Amniotic epithelial cell (primary cell): ENCODE measurements around the gene CFAP57.

Source experiments
- DNase-seq: peaks from one replicate; pipeline ENCODE4 v3.0.0-alpha.2; 2010; ENCODE audit warnings: low read depth

Gene CFAP57

DNA sequence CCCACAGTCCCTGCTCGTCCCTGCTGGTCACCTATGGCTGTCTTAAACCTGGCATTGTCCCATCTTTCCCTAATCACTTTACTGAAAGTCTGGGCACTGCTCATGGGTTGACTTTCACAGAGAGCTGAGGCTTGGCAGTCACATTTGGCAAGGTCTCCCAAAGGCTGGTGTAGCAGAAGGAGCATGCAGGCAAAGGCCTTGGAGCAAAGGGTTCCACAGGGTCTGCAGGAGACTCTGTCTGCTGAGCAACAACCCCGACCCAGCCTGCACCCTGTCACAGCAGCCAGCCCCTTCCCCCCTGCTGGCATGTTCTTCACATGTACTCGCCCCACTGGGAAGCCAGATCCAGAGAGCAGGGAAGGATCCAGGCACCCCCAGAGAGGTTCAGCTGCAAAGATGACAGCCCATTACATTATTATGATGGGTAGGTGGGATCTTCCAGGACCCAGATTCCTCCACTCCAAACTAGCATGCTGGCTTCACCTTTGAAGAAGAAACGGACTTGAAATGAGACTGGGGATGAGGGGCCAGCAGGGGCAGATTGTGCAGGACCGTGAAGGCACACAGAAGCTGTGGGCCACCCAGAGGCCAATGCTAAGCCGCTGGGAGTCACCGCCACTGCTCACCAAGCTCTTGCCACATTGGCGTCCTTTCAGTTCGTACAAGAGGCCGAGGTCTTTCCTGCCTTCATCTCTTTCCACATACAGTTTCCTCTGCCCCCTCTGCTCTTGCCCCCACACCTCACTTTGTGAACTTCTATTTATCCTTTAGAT, 83.5 kb downstream of the CFAP57 start:
- DNase-seq, result no peak

DNA sequence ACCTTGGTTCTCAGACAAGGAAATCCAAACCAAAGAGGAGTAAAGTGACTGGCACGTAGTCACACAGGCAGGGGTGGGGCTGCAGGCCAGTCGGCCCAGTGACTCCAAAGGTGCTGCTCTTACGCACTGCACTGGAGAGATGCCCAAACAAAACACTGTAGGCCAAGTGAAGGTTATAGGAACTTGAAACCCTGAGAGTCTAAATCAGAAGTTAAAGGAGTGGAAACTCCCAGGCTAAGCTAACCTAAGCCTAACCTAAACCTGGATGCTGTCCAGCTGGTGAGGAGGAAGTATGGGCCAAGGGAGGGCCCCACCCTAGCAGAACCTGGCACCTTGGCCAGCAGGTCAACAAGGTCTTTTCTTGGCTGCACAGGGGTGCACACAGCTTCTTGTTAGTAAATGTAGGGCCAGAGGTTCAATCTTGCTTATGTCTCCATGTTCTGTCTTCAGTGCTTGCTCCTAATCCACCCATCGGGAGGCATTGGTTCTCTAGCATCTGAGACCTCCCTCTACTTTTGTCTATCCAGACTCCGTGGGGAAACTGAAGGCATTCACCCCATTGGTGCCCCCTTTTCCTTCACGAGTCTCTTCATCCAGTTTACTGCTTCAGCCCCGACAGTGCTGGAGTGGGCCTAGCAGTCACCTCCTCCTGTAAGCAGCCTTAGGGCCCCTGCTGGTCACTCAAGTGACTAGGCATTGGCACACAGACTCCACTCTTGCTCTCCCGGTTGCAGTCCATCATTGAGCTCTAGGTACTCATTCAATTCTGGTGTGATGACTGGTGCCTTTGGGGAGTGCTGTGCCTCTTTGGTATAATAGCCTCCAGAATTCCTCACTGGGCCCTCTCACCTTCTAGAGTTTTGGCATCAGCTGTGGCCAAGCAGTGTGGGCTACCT, 84.8 kb downstream of the CFAP57 start:
- DNase-seq, result no peak

DNA sequence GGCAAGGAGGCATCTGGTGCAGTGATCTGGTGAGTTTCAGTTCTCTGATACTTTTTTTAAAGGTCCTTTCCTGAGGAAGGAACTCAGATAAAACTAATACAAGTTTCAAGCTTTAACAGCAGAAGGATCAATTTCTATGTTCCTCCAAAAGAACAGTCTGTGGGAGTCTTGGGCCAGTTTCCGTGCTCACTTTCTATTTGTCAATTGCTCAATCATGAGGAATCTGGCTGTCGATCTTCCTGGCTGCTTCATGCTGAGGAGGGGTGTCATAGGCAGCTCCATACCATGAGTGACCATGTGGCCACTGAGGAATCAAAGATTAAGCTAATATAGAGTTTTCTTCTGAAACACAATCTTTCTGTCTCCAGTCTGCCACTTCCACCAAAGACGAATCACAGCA, 86.2 kb downstream of the CFAP57 start:
- DNase-seq, result no peak

DNA sequence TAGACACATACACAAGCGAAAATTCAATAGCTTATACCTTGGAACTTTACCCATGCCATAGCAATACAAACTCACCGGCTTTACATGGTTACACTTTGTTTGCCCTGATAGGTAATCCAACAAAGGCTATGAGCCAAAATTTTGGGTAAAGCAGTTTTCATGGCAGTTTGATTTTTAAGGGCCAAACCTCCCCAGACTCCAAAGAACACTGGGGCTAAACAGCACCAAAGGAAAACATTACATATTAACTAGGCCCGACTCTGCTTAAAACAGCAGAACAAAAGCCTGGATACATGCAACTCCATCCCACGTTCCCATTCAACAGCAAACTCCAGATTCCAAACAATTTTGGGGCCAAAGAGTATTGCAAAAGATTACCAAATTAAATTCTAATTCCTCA, 93.3 kb downstream of the CFAP57 start:
- DNase-seq, result no peak

DNA sequence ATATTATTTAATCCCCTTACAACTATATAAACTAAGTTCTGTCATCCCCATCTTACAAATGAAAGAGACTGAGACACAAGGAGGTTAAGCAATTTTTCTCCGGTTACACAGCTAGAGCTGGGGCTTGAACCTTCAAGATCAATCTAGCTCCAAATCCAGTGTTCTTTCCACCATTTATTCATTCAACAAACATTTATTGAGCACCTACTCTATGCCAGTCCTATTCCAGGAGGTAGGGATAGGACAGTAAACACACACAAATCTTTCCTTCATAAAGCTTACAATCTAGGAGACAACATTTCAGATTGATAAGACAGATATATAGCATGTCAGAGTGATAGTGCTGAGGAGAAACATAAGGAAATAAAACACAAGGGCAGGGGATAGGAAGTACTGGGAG, 94.8 kb downstream of the CFAP57 start:
- DNase-seq, result no peak

DNA sequence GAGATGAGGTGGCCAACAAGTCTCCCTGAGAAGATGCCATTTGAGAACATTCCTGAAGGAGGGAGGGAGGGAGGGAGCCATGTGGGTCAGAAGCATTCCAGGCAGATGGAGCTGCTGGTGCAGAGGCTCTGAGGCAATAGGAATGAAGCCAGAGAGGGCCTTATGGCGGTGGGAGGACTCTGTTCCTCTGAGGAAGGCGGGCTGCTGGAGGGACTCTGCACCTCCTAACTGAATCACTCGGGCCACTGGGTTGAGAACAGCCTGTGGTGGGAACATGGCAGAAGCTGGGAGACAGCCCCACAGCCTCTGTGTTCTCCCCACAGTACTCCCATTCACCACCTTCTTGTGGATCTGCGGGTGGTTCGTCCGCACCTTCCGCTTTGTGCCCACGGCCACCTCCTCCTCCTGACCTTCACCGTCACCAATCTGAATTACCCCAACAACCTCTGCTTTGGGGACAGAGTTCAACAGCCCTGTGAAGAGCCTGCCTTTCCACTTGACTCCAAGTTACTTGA, 95.2 kb downstream of the CFAP57 start:
- peak; percentile 79 for DNase-seq

DNA sequence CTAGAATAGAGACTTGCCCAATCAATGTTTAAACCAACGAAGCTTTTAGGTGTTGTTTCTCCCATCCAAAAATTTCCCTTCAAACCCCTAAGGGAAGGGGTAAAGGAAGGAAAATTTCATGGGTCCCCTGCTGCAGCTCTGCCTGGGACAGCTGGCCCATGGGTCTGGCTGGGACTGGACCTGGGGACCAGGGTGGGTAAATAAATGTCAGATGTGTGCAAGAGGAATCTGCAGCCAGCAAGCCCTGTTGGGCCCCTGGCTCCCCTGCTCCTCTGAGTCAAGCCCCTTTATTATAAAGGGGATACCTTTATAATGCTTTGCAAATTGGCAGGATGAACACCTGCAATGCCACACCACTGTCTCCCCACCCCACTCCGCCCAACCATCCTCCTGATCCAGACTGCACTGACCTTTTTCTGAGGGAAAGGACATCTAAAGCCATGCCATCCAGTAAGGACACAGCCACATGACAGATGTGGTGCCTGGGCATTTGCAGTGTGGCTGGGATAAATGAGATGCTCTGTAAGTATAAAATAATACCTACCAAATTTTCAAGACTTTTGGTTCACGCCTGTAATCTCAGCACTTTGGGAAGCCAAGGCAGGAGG, 95.8 kb downstream of the CFAP57 start:
- no peak for DNase-seq

DNA sequence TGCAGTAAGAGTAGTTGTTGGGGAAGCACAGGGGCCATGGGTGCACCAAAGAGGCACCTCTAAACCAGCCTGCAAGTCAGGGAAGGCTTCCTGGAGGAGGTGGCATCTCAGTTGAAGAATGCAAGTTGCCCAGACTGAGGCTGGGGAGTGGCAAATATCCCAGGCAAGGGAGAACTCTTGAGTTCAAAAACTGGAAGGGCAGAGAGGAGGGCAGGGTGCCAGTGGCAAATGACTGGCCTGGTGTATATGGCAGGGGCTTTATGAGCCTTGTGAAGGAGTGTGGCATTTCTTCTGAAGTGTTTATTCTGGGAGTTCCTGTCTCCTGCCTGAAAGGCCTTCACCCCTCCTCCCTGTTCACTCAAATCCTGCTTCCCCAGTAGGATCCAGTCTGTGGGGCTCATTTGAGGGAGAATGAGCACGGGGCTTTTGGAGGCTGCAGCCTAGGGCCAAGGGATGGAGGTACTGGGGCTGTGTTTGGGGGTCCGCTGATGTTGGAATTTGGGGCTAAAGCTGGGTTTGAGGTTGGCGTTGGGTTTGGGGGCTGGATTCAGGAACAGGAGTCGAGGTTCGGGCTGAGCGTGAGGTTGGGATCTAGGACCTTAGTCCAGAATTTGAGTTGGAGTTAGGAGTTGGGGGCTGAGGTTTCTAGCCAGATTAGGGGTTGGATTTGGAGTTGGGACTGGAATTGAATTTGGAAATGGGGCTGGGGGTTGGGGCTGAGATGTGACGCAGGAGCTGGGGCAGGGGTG, 97.7 kb downstream of the CFAP57 start, which contains the start of gene TMEM125:
TMEM125 (plus strand) TSS at position 357 of the 749 bp plus-strand sequence. CDS start 2,740 bp downstream, outside the sequence.
- no peak for DNase-seq

DNA sequence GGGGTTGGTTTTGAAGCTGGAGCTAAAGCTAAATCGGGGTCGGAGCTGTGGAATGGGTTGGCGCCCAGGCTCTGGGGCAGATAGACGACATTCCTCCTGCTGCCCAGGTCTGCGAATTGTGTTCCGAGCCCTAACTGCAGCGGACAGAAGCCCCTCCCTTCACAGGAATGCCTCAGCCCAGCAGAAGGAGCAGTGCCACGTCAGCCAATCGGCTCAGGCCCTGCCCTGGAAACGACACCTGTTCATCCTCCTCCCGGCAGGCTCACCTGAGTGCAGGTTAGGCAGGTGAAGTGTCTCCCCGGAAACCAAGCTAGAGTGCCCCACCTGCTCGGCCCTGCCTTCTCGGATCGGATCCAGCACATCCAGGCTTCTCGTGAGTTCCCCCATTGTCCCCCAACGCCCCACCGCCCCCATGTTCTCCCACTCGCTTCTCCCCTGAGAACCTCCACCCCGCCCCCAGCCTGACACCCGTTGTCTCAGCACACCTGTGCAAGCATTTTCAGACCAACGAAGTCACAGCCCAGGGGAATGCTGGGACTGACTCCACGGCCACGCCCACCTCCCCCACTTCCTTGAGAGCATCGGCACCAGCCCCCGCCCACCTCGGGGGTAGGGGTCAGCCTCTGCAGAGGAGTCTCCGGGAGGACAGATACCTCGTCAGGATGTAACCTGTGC, 98.4 kb downstream of the CFAP57 start:
- DNase-seq, result no peak

DNA sequence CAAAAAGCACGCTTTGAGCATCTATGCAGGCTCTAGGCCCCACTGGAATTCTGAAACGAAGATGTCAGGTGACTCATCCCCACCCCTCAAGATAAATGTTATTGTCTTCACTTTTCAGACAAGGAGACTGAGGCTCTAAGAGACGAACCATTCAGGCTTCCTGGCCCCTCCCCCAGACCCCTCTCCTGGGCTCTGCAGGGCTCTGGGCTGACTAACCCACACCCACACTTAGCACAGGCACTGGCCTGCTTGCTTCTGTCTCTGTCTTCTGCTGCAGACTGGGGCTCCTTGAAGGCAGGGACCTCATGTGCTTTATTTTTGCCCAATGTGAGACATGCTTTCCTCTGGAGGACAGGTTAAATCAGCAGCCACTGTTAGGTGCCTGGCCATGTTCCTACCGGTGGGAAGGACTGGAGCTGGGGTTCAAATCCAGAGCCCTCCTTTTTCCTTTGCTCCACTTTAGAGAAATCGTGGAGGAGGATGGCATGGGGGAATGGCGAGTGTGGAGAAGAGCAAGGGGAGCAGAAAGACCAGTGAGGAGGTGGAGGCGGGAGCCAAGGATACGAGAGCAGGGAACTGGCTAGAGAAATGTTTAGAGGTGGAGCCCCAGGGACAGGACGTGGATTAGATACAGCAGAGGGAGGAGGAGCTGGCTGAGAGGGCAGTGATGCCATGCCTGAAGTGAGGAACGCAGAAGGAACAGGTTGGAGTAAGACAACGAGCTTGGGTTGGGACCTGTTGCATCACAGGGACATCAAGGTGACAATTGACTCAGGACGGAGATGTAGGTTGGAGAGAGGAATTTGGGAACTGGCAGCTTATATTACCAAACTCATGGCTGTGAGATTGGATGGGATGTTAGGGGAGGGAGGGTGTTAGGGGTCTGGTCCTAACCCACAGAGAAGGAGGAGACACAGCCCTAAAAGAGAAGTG, 99.3 kb downstream of the CFAP57 start:
- peak; percentile 5 for DNase-seq

DNA sequence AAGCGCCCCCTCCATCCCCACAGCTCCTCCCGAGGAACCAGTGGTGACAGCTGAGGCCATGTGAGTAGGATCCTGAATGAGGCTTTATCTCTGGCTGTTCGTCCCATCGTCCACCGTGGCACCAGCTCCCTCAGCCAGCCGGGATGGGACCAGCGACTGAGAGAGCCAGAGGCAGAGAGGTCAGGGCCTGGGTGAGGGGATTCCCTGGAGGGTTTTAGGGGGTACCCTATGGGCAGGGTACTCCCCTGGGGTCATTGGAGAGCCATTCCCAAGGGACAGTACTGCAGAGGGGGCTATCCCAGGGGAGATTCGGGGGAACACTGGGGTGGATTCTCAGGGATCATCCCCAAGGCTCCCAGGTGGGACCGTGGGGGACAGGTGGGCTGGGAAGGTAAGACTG, 100.0 kb downstream of the CFAP57 start:
- no peak for DNase-seq

DNA sequence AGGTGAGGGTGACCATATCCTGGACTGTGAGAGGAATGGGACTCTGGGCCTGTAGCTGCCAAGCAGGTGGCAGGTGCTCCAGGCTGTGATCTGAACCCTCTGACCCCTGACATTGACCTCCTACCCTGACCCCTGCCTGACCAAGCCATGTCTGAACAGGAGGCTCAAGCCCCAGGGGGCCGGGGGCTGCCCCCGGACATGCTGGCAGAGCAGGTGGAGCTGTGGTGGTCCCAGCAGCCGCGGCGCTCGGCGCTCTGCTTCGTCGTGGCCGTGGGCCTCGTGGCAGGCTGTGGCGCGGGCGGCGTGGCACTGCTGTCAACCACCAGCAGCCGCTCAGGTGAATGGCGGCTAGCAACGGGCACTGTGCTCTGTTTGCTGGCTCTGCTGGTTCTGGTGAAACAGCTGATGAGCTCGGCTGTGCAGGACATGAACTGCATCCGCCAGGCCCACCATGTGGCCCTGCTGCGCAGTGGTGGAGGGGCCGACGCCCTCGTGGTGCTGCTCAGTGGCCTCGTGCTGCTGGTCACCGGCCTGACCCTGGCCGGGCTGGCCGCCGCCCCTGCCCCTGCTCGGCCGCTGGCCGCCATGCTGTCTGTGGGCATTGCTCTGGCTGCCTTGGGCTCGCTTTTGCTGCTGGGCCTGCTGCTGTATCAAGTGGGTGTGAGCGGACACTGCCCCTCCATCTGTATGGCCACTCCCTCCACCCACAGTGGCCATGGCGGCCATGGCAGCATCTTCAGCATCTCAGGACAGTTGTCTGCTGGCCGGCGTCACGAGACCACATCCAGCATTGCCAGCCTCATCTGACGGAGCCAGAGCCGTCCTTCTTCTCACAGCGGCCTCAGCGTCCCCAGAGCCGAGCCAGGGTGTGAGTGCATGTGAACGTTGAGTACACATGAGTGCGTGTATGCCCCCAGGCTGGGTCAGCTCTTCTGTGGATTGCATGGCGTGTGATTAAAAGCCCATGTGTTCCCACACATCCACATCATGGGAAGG, 100.7 kb downstream of the CFAP57 start:
- no peak for DNase-seq

DNA sequence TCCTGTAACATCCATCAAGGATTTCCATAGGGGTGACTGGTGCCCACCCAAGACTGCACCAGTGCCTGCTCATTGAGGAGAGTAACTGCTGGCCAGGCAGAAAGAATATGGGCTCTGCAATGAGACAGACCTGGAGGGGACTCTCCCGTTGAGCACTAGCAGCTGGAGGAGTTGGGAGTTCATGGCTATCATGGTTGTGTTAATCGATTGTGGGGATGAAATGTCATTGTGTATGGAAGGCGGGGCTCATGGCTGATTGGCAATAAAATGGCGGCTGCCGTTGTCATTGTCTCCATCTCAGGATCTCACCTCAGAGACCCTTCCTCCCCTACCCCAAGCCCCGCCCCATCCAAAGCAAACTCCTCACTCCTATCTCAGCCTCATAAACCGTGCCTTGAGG, 101.6 kb downstream of the CFAP57 start:
- DNase-seq, result no peak

DNA sequence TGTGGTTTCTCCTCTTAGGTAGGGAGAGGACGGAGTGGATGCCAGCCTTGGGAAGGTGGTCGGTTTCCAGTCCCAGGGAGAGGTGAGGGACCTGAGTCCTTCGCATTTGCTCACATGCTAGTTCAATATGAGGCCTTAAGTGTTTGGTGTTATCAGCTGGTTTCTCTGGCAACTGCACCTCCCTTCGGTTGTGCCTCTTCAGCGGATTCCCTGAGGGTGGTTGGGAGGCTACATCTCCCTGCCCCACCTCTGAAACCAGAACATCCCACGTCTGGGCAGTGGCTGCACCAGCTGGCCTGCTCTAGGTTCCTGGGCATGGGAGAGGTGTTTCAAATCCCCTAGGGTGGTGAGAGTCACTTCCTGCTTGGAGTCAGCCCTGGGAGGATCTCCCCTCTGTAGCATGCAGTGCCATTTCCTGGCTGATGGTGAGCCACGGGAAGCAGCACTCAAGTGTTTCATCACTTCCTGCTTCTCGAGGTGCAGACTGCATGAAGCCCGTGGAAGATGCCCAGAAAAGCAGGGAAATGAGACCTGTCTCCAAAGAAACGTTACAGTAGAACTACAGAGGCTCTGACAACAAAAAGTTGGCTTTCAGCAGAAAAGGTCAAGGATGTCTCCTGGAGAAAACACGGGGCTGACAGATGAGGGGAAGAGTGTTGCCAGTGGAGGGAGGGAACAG, 102.1 kb downstream of the CFAP57 start:
- DNase-seq, result peak; percentile 41

DNA sequence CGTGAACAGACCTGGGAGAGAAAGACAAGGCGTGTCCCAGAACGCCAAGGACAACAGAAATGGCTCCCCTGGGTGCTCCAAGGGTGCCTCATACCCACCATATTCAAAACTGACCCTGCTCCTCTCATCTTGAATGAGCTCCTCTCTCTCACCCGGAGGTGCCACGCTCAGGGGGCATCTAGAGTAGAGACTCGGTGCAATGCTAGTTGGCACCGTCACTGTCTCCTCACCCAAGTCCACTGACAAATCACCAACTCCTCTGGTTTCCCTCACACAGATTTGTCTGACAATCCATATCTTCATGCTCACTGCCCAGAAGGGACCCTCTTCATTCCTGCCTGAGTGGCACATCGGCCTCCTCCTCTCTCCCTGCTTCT, 102.7 kb downstream of the CFAP57 start:
- DNase-seq, result no peak

DNA sequence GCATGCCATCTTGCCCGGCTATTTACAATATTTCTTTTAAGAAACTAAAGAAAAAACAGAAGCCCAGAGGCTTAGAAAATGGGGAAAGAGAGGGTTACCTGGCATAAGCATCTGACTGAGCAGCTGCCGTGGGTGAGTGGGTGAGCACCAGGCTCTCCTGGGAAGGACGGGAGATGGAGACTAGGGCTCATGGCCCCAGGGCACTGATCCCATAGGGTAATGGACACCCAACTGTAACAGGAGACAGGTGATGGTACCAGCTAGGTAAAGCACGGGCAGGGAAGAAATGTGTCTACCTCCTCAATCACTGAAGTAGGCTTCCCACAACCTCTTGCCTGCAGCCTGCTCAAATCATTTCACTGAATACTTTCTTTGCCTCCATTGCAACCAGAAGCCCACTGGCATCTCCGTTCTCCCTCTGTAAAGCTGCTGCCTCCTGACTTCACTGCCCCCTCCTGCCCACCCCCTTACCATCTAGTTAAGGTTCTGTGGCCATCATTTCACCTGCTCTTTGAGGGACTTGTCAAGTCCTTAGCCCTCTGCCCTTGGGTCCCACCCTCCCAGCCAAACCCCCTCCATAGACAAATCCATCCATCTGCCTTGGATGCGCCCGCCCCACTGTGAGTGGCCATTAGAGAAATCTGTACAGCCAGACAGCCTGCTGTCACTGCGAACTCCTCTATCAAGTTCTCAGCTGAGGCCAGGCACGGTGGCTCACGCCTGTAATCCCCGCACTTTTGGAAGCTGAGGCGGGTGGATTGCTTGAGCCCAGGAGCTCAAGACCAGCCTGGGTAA, 103.9 kb downstream of the CFAP57 start:
- DNase-seq, result no peak

DNA sequence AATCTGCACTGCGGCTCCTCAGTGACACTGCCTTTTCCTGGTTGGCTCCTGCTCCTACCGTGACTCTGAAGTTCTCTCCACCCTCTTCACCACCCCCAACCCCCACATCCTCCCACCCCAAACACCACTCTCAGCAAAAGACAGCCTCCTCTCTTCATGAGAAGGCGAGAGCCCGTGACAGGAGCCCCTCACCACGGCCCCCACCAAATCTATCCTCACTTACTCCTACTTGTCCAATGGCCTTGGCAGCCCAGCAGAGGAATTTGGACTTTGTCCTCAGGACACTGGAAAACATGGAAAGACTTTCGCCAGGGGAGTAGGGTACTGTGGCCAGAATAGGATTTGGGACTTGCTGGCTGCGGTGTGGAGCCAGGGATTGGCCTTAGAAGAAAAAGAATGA, 104.5 kb downstream of the CFAP57 start:
- no peak for DNase-seq
